ENCODE results near the gene SERPINB5.

Gene SERPINB5

GRCh38 chr18:63528863-63529492 is 52.2 kb downstream of the SERPINB5 start:
- no peak for DNase-seq (ENCODE audit: low read depth)

GRCh38 chr18:63532471-63532870 is 55.7 kb downstream of the SERPINB5 start:
- DNase-seq (ENCODE audit: low read depth), result no peak

- no peak for DNase-seq (ENCODE audit: low read depth)
Observed at GRCh38 chr18:63534615-63535014, 57.9 kb downstream of the SERPINB5 start.

DNA sequence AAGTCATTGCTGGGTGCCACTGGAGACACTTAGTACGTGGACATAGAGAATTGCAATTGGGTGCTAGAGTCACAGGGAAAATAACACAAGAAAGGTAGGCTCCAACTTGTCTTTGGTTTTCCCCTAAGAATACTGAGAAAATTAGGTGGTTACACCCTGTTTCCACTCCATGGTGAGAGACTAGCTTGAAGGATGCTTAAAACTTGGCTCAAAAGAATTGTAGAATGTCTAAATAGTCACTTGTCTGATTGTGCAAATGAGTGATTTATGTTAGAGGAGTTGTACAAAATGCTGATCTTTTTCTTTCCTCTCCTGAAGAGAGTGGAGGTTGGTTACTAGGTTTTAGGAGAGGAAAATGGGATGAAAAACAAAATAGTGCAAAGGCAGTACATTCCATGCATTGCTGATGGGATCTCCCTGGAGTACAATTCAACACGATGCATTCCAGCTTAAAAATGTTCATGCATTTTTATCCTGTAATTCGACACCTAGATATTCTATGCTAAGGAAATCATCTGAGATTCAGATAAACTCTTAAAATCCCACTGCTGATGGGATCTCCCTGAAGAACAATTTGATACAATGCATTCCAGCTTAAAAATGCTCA is 63.2 kb downstream of the SERPINB5 start:
- peak; percentile 69 for DNase-seq (ENCODE audit: low read depth)

DNA sequence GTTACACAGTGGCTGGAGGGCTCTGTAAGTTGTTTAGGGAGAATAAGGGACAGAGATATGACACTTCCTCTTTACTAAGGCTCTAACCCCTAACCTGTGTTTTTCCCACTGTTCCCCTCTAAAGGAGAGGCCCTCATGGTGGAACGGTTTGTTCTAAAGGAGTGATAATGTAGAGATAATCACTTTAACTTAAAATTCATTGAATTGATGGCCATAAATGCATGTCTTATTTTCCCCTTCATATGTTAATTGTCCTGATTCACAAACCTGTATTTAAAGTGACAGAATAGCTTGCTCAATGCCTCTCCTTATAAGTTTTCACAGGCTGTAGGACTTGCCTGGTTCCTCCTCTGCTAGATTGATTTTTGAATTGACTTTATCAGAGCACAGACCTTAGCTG is 65.3 kb downstream of the SERPINB5 start, which contains the start of gene SERPINB12:
SERPINB12 (plus strand) TSS at position 301 of the 400 bp plus-strand sequence. CDS start 13,791 bp downstream, outside the sequence.
- DNase-seq (ENCODE audit: low read depth), result no peak

GRCh38 chr18:63544017-63544416 is 67.3 kb downstream of the SERPINB5 start:
- no peak for DNase-seq (ENCODE audit: low read depth)

GRCh38 chr18:63545000-63545399 is 68.2 kb downstream of the SERPINB5 start:
- DNase-seq (ENCODE audit: low read depth), result peak; percentile 34

DNA sequence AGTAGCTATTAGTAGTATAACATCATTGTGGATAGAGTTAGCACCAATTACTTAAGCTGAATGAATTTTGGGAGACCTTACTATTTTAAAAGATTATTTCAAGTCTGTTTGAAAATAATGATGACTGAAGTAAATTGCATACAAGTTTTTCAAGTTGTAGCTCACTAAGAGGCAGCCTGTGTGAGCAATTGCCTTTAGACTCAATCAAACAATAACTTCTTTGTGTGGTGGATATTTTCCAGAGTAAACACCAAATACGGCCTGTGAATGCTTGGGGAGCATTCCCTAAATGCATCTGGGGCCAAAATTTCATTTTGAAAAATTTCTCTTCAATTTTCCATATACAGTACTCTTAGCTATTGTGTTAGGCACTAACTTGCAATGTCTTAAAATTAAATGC is 73.3 kb downstream of the SERPINB5 start:
- no peak for DNase-seq (ENCODE audit: low read depth)

GRCh38 chr18:63551769-63552168 is 75.0 kb downstream of the SERPINB5 start:
- DNase-seq (ENCODE audit: low read depth), result no peak

GRCh38 chr18:63552581-63552980 is 75.8 kb downstream of the SERPINB5 start:
- no peak for DNase-seq (ENCODE audit: low read depth)

DNA sequence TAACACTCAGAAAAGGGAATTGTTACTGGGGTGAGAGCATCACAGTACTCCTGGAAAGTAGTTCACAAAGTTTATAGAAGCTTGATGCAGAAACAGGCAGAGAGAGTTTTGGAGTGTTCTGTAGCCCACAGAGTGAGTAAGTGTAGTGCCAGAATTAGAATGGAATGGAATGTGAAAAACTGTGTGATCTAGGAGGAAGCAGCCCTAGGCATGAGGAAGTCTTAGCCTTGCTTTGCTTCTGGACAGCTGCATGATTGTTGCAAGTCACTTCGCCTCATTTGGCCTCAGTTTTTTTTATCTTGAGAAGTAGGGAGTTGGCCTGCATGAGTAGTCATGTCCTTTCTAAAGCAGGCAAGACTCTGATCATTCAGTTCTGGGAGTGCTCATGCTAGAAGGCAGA is 76.3 kb downstream of the SERPINB5 start:
- DNase-seq (ENCODE audit: low read depth), result peak; percentile 94
